Stimulated activated CD8-positive, alpha-beta memory T cell treated with anti-CD3 and anti-CD28 coated beads, Interleukin-7, amount 100 ng/mL, for 48 hours (primary cell): ENCODE measurements around the gene FAM72D.
"Not testable (repeated sequence)": the region's sequence is repeated elsewhere in the genome, so short reads cannot be mapped to it uniquely, and the experiment has no call there.

Experiments
- DNase-seq, 2 donors: peaks; one replicate each; pipeline ENCODE4 v3.0.0-alpha.2; 2020; ENCODE audit warnings: low read depth in 1 of 2; ENCODE audit errors: extremely low read depth in 1 of 2

FAM72D gene

DNA sequence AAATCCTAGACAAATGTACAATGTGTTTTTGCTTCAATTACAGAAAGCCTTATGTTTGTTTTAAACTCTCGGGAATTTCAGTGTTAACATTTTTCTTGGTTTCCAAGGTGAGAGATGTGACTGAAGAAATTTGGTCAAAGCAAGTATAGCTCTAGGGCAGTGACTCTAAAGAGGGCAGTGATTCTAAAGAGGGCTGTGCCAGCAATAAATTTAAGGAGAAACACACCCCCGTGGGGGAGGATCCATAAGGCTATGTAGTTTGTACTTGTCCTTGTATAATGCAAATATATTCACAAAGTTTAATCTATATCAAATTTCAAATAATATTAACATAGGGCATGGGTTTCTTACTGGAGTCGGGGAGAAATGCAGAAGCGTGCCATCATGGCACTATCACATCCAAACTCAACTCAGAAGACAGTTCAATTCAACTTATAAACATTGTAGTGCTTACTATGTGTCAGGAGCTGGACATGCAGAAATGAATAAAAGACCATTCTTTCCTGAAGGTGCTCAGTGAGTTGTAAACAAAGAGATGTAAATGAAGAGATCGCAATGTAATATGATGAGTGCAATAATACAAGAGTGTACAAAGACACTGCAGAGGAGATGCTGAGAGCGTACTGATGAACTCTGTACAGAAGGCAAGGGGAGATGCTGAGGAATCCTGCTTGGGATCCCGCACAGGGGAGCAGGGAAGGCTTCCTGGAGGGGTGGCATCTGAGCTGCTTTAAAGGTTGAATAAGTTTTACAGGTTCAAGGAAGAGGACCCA lies 13.1 kb upstream of the FAM72D start:
- not testable (repeated sequence) for DNase-seq

DNA sequence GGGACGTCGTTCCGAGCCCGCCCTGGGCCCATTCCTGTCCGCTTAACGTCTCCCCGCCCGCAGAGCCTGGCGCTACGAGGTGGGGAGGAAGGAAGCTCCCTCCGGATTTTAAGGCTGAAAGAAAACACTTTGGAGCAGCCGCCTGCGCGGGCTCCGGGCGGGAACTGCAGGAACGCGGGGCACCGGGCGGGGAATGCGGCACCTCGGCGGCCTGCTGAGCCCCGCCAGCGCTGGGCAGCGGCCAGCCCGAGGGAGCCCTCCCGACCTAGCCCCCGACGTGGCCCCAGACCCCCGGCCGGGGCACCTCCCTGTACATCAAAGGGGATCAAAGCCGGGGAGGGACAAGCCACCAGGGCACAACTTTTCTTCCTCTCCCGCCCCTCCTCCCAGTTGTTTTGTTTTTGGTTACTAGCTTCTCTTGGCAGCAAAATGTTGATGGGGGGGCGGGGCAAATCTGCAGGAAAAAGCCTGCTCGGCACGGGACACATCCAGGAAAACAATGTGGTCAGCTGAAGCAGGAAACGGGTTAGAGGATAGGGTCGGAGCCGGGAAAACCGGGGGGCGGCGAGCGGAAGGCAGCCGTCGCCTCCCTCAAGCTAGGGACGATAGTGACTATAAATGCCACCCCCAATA lies 2.1 kb upstream of the FAM72D start:
- DNase-seq: not testable (repeated sequence)

DNA sequence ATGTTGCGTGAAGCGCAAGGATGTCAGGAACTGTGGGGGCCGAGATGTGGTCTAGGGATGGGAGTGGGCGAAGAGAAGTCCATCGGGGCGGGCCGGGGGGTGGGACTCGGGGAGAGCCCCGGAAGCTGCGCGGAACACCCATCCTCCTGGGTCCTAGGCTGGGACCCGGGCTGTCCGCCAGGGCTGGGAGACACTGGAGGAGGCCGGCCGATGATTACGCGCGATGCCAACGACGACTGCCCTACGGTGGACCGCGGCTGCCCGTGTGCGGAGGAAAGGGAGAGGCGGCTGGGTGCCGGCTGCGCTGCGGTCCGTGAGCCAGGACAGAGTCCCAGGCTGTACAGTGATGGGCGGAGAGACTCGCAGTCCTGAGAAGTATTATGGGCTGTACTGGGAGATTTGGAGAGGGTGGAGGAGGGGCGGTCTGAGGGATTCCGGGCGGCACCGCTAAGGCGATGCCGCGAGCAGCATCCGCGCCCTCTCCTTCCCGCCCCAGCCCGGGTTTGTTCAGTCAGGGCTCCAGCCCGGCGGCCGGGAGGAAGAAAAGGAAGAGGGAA lies 1.0 kb upstream of the FAM72D start:
- not testable (repeated sequence) for DNase-seq

DNA sequence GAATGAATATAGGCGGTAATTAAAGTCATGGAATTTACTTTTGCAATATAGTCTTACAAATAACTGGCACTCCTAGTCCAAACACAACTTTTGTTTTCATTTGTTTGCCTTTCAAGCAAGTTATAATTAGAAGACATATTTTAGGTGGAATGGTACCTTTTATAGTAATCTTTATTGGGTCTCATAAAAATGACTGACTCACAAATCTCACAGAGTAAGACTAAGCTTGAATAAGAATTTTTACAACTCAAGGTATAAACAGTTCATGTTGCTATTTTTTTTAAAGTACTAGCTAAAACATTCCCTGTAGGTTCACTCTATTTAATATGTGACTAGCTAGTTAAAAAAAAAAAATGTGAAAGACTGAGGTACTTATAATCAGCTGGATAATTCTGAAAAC lies 6.0 kb downstream of the FAM72D start:
- DNase-seq: not testable (repeated sequence)

DNA sequence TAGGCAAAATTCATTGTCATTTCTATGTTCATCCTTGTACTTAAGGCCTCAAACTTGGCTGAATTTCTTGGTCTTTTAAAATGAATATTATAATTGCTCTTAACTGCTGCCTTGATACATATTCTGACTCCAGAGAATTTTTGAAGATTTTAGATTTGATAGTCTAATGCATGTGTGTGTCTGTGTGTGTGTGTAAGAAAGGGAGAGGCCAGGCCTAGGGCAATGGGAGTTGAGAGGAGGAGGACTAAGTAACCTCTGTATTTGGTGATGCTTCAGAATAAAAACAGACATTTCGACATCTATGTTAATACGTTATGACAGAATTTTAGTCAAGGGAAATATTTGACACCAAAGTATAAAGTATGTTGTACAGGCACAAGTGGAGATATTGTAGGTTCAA lies 7.5 kb downstream of the FAM72D start:
- DNase-seq: not testable (repeated sequence)

DNA sequence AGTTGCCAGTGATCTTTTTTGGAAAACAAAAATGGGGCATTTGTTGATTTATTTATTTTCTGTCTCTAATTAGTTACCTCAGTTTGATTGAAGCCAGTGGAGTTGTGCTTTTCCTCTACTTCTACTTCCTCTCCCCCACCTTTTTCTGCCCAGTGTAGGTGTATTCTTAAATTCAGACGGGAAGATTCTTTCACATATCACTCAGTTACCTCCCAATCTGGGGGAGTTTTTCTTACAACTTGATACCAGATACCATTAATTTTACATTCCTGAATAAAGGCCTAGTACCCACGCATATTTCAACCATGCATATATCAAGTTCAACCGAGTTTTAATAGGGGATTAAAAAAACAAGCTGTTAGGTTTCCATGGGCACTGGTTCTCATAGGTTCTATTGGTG lies 15.9 kb downstream of the FAM72D start:
- DNase-seq: not testable (repeated sequence)

DNA sequence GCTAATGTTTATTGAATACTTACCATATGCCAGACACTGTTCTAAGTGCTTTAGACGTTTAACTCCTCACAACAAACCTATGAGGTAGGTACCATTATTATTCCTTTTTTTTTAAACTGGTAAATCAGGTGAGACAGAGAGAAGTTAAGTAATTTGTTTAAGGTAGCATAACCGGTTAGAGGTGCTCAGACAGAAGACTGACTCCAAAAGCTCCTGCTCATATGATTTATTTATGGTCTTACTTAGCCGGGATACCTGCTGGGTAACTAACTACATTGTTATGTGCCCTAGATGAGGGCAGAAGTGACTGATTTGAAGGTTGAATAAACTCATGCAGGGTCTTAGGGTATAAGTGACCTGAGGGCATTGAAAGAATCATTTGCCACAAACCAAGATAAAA lies 16.9 kb downstream of the FAM72D start:
- not testable (repeated sequence) for DNase-seq

DNA sequence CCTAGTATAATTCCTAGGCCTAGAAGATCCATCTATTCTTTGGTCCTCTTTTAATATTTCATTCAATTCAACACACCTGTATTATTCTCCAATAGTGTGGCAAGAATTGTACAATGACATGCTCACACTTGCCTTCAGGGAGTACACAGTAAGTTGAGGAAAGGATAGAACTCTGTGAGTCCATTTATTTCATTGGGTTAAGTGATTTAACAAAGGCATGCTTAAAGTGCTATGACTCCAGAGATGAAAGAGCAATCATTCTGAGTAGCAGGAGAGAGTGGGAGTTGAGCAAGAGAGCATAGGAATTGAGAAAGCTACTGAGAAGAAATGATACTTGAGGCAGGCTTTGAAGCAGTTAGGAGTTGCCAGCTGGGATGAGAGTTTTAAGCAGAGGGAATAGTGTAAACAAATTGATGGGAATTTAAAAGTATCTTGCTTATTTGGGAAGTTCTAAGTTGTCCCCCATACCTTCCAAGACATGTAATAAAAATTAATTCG lies 18.8 kb downstream of the FAM72D start:
- DNase-seq: not testable (repeated sequence)

DNA sequence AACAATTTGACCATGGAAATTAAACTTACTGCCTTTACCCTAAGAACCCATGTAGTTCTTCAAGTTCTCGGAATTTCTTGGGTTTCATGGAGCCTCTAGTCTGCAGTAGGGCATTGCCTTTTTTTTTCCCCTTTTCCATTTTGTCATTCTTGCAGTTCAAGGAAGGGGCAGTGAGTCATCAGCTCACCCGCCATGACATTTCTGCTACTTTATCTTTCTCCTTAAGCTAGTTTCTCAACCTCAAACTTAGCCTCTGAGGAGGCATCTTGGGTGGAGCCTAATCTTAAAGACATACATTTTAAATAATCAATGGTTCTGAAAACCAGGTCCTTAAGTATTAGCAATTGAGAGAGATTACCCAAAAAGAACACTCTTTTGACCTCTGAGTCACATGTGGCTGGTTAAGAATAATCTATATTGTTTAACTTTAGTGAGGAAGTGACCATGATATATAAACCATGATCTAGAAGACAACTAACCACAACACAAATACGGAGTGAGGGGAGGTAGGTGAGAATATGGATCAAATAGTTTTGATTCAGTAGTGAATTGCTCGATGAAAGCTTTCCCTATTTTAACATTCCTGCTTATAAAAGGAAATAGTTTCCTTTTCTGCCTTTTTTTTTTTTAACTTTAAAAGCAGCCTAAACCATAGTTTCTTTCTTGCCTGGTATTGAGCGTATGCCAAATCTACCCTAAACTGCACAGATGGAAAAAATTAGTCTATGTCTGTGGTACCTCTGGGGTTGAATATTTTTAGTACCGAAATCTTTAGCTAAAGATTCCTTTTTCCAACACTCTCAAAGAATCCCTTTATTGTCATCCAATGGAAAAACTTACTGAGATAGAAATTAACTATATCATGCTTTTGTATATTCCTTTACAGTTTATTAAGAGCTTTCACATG lies 20.1 kb downstream of the FAM72D start:
- DNase-seq: not testable (repeated sequence)

DNA sequence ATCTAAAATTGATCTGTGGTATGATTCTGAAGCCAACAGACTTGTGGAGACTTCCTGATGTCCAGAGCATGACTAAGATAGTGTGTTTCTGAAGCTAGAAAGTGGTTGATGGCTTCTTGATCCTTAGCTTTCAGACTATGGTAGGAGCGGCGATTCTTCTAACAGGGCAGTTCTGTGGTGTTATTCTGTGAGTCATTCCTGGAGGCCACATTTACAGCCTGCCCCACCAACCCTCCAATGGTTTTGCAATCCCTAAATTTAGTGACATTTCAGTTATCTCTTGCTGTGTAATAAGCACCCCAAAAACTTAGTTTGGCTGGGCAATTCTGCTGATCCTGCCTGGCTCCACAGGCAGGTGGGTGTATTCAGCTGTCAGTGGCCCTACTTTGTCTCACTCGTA lies 24.1 kb downstream of the FAM72D start:
- not testable (repeated sequence) for DNase-seq

DNA sequence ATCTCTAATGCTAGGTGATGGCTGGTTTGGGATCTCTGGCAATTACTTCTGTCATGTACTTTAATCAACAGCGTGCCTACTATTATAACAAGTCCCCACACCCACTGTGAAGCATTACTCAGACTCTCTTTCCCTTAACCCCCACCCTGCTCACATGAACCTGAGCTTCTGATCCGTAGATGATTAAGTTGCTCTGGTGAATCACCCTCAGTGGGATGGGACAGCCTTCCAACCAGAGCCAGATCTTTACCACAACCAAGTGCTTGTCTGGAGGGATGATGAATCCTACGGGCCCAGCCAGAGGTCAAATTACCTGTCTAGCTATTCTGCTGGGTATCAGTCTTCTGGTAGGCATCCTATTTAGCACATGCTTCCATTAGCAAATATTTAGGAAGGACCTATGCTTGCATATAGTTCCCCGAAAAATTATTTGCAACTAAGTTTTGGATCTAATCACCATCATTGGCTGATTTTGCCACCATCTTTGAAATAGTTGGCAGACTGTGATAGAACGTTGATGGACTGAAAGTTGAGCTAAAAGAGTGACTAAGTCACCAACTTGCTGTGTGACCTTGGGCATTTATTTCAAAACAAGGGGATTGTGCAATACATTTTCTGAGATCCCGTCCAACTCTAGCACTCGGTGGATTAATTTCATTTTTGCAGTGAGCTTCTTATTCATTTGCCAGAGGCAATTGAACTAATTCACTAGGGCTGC lies 26.7 kb downstream of the FAM72D start:
- not testable (repeated sequence) for DNase-seq

DNA sequence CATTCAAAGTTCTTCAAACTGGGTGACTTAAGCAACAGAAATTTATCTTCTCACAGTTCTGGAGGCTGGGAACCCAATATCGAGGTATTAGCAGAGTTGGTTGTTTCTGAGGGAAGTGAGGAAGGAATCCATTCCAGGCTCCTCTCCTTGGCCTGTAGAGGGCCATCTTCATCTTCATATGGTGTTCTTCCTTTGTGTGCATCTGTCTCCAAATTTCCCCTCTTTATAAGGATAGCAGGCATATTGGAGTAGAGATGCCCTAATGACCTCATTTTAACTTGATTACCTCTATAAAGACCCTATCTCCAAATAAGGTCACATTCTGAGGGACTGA lies 27.3 kb downstream of the FAM72D start:
- not testable (repeated sequence) for DNase-seq

DNA sequence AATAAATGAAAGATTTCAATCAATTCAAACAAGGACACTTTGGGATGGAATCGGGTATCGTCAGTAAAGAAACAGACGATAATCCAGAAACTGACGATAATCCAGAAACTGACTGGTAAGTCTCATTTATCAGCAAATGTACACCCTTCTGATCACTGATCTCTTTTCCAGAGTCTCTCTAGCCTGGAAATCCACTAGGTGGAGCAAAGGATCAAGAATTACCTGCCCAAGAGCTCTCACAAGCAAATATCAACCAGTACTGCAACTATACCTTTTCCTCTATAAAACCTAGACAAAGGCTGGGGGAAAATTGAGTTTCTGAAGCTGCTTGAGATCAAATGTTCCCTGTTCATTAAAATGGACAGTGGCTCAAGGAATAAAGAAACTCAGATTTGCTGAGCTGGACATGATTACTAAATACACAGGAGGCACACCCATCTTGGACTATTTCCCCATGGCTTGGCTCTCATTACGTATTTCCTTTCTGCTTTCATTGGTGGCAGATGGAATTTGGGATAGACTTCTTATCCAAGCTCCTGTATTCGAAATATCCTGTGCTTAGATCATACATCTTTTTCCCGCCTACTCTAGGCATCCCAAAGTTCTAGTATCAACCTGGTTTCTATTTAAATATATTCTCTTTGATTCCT lies 28.3 kb downstream of the FAM72D start:
- DNase-seq: not testable (repeated sequence)

DNA sequence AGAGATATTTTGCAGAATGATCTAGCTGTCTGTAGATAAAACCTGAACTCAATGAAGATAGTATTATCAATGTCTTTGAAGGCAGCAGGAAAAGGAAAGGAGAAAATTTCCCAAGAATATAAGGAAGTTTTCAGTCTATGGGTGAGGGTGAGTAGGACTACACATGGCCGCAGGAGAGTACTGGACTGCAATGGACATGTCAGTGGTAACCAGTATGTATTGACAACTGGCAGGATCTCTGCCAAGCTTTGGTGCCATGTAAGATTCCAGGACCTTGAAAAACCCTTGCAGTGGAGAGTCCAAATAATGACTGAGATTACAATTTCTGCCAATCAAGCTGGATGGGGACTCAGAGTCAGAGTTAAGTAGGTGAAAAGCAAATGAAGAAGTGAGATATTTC lies 29.3 kb downstream of the FAM72D start:
- not testable (repeated sequence) for DNase-seq

DNA sequence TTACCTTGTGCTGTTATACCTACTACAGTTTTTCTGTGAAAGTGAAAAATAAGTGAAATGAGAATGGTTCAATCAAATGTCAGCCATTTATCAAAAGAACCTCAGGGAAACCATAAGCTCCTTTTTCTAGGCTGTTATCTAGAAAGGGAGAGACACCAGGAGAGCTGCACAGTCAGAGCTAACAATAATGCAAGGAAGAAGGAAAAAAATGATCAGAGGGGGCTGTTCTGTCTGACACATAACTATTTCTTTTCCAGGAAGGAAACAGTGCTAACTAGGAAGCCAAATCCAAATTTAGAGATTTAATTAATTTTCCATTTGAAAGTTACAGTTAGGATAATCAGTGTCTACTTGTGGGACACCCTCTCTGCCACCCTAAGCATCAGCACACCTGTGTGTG lies 31.4 kb downstream of the FAM72D start:
- not testable (repeated sequence) for DNase-seq

DNA sequence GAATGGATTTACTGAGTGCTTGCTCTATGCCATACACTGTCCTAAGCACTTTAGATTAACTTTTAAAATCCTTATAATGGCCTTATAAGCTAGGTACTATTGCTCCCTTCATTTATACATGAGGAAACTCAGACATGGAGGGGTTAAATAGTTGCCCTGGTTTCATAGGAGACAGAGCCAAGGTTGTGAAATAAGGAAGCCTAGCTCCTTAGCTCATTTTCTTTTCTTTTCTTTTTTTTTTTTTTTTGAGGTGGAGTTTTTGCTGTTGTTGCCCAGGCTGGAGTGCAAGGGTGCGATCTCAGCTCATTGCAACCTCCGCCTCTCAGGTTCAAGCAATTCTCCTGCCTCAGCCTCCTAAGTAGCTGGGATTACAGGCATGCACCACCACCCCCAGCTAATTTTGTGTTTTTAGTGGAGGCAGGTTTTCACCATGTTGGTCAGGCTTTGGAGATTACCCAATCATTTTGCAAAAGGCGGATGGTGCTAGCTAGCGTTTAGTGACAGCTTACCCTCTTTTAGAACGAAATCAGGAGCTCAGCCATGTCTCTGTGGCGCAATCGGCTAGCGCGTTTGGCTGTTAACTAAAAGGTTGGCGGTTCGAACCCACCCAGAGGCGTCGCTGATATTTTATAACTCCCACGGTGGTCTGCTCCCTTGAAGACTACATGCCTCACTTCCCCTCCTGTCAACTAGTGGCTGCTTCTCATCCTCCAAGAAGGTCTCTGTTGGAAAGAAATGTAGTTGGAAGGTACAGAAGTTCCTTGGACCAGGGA lies 33.1 kb downstream of the FAM72D start:
- not testable (repeated sequence) for DNase-seq

DNA sequence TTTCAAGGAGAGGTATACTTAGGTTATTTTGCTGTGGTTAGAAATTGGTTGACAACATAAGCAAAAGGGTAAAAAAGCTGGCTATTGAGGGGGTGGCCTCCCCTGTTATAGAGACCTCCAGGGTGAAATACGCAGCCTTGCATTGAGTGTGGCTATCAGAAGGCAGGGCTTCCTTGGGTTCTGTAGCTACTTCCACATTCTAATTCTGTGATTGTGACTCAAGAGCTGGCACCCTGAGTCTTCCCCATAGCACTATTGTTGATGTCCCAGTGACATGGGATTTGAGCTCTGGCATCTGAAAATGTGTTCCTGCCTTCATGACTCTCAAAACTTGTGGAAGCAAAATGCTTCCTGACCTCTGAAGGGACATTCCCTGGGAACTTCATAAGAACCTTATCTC lies 38.7 kb downstream of the FAM72D start:
- not testable (repeated sequence) for DNase-seq

DNA sequence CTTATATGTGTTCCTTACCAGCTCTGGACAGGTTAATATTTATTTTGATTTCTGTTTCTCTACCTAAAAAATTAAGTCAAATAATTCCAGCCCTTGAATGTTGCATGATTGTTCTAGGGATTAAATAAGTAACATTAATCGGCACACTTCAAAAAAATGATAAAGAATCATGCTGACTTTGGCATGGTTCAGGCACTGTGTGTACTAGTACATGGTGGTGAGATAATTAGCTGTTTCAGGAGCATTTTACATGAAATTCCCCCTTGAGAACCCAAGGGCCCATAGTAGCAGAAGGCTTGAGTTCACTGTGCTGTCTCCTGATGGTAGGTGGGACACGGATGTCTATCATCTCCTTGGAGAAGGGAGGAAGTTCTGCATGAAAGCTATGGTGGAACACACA lies 44.8 kb downstream of the FAM72D start:
- not testable (repeated sequence) for DNase-seq
